HG03039 (cell line): ENCODE data around the gene RAB19.
"Not testable (repeated sequence)": the region's sequence is repeated elsewhere in the genome, so short reads cannot be mapped to it uniquely, and the experiment has no call there.

Source experiments
- ATAC-seq: cut with Tn5 transposase; IDR thresholded peaks from one replicate; pipeline ENCODE4 v1.9.1; 2021; ENCODE audit warnings: mild to moderate bottlenecking, moderate library complexity; ENCODE audit not compliant: unreplicated experiment

Gene RAB19

DNA sequence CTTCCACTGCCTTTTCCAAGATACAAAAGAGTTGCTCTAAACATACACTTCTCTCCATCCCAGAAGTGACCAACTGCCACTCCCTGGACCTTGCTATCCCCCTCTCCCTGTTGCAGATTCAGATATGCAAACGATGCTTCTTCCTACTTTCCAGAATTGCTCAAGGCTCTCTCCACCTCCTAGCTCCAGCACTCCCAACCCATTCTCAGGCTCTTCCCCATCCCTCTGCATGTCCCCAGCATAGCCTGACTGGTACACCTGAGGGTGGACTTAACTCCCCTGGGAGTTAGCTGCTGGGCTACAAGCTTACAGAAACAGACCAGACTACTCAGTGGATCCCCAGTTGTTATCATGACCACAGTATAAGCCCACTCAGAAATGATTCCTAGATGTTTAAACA is 47.9 kb downstream of the RAB19 start:
- no peak for ATAC-seq

DNA sequence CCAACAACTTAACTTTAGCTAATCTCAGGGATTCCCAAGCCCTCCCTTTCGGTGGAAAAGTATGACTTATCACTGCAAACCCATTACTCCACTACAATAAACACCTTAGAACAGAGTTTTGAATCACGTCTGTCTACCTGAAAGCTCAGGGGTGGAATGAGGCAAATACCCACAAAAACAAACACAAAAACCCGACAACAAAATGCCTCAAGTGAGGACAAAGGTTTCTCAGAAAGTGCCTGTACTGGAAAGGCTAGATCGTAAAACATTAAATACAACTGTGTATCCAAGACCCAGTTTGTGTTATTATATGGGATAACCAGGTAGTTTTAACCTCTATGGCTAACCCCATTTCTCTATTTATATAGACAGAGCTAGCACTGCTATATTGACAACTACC is 49.4 kb downstream of the RAB19 start:
- ATAC-seq = no peak

DNA sequence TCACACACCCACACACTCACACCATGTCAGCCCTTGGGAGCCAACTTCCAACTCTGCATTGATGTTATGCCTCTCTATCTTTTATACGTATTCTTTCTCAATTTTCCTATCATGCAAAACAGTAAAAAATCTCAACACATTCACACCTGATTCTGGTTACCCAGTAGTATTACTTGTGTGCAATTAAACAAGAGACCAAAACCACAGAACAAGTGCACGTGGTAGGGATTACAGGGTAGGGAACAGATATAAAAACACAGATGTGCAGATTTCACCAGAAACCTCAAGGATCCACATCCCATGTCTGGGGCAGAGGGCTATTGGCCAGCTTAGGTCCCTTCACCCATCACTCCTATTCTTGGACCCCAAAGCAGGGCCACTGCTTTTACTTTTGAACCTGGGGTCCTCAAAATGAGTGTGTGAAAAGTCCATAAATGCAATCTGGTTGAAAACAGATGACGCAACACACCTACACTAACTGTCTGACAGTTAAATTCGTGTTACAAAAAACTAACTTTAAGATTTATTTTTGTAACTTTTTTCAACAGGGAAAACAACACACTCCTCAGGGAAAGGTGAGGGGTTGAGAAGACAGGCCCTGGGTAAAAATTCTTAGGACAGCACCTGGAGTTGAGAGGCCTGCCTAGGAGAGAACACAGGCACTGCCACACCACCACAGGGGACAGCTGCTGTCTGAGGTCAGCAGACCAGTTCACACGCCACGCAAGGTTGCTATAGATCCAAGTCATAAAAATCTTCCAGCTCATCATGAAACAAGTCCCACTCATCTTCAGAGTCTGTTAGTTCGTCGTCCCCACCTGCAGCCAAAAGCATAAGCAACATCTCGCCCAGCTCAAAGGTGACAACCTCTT is 50.2 kb downstream of the RAB19 start:
- not testable (repeated sequence) for ATAC-seq

DNA sequence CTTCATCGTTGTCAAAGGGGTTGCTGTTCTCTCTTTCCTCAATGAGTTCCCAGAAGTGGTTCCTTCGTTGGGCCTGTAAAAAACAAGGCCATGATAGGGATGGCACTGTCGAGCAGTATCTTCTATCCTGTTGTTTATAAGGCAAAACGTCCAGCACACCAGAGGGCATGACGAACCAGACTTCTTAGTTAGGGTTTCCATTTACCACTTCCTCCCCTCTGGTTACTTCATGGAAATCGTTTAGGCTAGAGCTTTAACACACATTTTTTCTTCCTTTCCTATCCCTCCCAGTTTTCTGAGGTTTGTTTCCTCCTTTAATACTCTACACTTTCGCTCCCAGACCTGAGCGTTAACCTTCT is 50.8 kb downstream of the RAB19 start:
- ATAC-seq = no peak

DNA sequence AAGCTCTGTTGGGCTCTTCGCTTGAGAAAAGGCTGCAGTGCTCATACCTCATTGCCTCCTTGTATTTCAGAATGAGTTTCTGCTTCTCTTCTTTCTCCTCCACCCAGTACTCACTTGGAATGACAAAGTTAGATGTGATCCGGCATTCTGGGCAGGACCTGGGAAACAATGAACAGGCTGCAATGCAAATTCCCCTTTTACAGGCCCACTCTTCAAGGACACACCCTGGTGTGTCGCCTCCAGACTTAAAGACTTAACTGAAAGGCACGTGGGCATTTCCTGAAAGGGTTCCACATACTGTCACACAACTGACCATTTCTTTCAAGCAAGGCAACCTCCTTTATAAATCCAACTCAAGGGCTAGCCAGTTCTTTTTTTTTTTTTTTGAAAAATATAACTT is 51.9 kb downstream of the RAB19 start:
- no peak for ATAC-seq

DNA sequence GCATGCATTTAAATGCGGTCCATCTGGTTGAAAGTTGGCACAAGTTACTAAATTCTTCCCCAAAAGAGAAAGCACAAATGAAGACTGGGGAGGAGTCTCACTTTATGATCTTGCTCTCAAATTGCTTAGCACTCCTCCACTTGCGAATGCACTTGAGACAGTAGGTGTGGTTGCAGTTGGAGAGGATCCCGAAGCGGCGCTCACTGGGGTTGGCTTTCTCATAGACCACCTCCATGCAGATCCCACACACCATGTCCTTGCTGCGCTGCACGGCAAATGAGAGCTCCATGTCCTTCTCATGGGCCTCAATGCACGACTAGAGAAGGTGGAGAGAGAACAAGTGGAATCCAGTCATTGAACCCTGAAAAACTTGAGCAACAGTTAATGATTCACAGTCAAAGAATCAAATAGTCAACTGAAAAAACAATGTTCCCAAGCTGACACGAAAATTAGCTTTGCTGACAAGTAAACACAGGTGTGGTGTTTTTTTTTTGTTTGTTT is 52.7 kb downstream of the RAB19 start:
- no peak for ATAC-seq

DNA sequence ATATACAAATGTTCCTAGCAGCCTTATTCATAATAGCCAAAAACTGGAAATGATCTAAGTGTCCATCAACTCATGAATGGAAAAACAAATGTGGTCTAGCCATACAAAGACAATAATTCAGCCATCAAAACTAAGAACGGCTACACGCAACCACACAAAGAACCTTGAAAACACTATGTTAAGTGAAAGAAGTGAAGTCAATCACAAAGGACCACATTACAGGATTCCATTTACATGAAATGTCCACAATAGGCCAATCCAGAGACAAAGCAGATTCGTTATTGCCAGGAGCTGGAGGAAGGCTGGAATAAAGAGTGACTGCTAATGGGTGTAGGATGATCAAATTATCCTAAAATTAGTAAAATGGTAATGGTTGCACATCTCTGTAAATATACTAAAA is 54.3 kb downstream of the RAB19 start:
- no peak for ATAC-seq

DNA sequence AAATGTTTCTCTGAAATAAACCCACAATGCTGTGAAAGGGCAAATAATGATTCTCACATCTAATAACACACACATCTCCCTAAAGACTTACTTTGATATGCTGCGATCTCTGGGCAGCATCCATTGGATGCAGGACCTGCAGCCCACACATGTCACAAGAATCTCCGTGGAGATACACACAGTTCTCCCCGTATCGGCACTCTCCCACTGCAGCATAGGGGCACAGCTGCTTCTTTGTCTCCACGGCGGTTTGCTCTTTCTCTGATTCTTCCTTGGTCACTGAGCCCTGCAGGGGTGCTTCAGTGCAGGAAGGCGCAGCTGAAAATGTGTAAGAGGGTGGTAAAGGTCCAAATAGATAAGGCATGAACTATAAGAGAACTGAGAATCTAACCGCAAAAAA is 55.1 kb downstream of the RAB19 start:
- no peak for ATAC-seq

DNA sequence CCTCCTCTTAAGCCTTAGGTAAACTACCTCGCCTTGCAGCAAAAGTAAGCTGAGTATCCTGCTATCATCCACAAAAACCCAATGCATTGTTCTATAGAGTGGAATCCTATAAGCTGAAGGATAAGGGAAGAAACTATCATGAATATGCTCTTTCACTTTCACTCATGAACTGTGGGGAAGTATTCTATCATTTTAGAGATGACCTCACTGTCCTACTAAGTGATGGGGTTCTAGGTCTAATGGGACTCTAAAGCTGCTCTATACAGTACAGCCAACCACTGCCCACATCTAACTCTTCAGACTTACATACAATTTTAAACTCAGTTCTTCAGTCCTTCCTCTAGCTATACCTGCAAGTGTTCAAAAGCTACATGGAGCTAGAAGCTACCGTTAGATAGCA is 59.3 kb downstream of the RAB19 start:
- no peak for ATAC-seq

DNA sequence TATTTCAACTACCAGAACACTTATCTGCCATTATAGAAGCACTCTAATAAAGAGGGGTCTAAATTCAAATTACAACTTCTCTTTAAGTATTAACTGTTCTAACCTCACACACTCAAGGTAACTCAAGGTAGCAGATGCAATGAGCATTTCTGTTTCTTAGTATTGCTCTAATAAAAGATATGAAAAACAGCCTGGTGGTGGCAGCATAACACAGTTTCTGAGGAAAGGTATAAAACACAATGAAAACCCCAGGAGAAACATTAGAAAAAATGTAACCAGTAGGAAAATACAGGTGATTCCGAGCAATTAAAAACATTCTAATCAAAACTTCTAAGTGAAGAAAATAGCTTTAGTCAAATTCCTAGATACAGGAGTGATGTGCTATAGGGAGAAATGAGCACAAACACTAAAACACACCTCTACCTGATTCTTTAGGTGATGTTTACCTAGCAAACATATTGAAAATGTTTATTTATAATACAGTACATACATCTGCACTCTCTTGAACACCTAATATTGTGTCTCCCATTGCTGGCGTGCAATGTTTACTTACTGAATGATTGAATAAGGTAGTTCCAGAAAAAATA is 72.0 kb downstream of the RAB19 start:
- ATAC-seq = no peak

DNA sequence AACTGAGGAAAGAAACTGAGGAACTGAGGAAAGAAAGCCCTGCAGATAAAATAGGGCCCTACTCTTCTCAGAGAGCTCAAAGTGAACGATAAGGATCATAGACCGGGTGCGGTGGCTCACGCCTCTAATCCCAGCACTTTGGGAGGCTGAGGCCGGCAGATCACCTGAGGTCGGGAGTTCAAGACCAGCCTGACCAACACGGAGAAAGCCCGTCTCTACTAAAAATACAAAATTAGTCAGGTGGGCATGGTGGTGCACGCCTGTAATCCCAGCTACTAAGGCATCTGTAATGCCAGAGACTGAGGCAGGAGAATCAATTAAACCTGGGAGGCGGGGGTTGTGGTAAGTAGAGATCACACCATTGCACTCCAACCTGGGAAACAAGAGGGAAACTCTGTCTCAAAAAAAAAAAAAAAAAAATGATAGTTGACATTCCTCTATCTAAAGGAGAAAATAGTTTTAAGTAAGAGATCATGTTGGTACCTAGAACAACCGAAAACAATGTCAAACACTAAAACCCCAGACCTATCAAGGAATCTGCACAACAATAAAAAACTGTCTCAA is 72.9 kb downstream of the RAB19 start:
- ATAC-seq = no peak
